NB4 (cell line): ENCODE measurements around the gene GATAD2B.

Experiments
- CTCF ChIP-seq: IDR thresholded peaks from one replicate; pipeline ENCODE4 v1.5.1; 2012; ENCODE audit warnings: low read depth, low read length
- MYC ChIP-seq: IDR thresholded peaks from 2 replicates; pipeline ENCODE4 v1.6.1; 2011; ENCODE audit warnings: low read depth, low read length
- POLR2A ChIP-seq: IDR thresholded peaks from 2 replicates; pipeline ENCODE4 v1.6.1; 2011; ENCODE audit warnings: mild to moderate bottlenecking; ENCODE audit not compliant: insufficient read length; ENCODE audit errors: extremely low read depth
- TF ChIP-seq, protein P1 (sequence below): IDR thresholded peaks from 2 replicates; pipeline ENCODE4 v1.6.1; 2011; ENCODE audit warnings: low read depth, low read length

GRCh38 chr1:153968408-153968807 lies 45.6 kb upstream of the GATAD2B start:
- TF ChIP-seq POLR2A (no peak), CTCF (no peak), MYC (no peak)
- TF ChIP-seq, protein P1, sequence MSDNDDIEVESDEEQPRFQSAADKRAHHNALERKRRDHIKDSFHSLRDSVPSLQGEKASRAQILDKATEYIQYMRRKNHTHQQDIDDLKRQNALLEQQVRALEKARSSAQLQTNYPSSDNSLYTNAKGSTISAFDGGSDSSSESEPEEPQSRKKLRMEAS = no peak
